D341Med (cell line): Measurements from ENCODE around the gene FADS3.

Experiments
- DNase-seq: peaks from one replicate; pipeline ENCODE4 v3.0.0; 2012; ENCODE audit warnings: low spot score

FADS3 gene

GRCh38 chr11:61875698-61876097 lies 15.6 kb downstream of the FADS3 start:
- no peak for DNase-seq

GRCh38 chr11:61874853-61875252 lies 16.5 kb downstream of the FADS3 start:
- no peak for DNase-seq

- no peak for DNase-seq
These were observed 17.0 kb downstream of the FADS3 start for GRCh38 chr11:61874377-61874809.

- DNase-seq: no peak
These were observed 17.6 kb downstream of the FADS3 start for GRCh38 chr11:61873588-61874376.

GRCh38 chr11:61872935-61873565 lies 18.3 kb downstream of the FADS3 start:
- no peak for DNase-seq

- peak; percentile 90 for DNase-seq
These were observed 20.2 kb downstream of the FADS3 start for GRCh38 chr11:61871158-61871597.

GRCh38 chr11:61870541-61871031 lies 20.8 kb downstream of the FADS3 start:
- no peak for DNase-seq

- no peak for DNase-seq
These were observed 21.5 kb downstream of the FADS3 start for GRCh38 chr11:61869708-61870451.

- no peak for DNase-seq
These were observed 22.0 kb downstream of the FADS3 start for GRCh38 chr11:61869429-61869707.

- DNase-seq: no peak
These were observed 22.5 kb downstream of the FADS3 start for GRCh38 chr11:61868571-61869428.

- no peak for DNase-seq
These were observed 24.4 kb downstream of the FADS3 start for GRCh38 chr11:61866958-61867343.

- DNase-seq: no peak
These were observed 25.0 kb downstream of the FADS3 start for GRCh38 chr11:61866231-61866957.

GRCh38 chr11:61864814-61865775 lies 26.2 kb downstream of the FADS3 start:
- no peak for DNase-seq

GRCh38 chr11:61863548-61864081 lies 27.7 kb downstream of the FADS3 start:
- DNase-seq: no peak

- no peak for DNase-seq
These were observed 28.4 kb downstream of the FADS3 start for GRCh38 chr11:61862714-61863547.

- no peak for DNase-seq
These were observed 29.7 kb downstream of the FADS3 start for GRCh38 chr11:61861634-61862033.

- DNase-seq: no peak
These were observed 31.1 kb downstream of the FADS3 start for GRCh38 chr11:61860054-61860903.
